K562 (cell line): ENCODE measurements around the gene PPP1R12B. TPM values are rescaled to one million over a fixed set of nuclear protein-coding genes. Genes with fewer than 3 reads are reported as not detected.

ENCODE experiments used
- ATAC-seq: fragments of 200-7000 bp; cut with Tn5 transposase; 3 replicates; pipeline ENCODE4 v1.9.1; 2020; ENCODE audit warnings: moderate library complexity
- BruUV-seq: library from RNA; stranded (reverse); fragments of 400-500 nt; replicated peaks from 2 replicates; lab custom pipeline; 2021; lab: Mats Ljungman, UMichigan
- CTCF ChIA-PET: fragments of 300-600 bp; formaldehyde crosslinking; extraction: SDS; loops from one replicate; lab custom pipeline; 2021; ENCODE audit warnings: low intra/inter-chr PET ratio; lab: Yijun Ruan, JAX
- POLR2A ChIA-PET: fragments of 300-600, 350-650 bp; sonication (Branson Sonifier 250); formaldehyde crosslinking; extraction: SDS; loops from one replicate; lab custom pipeline; 2021; ENCODE audit warnings: antibody characterized with exemption, inconsistent platforms; lab: Yijun Ruan, JAX
- DNase-seq, 4 experiments: peaks; one replicate each; pipeline versions ENCODE4 v3.0.0 to v3.0.0-alpha.2; 2011 to 2018; ENCODE audit warnings: low spot score in 3 of 4, mixed read lengths in 3 of 4; ENCODE audit errors: extremely low read depth in 1 of 4
- FAIRE-seq: peaks from 2 replicates; lab custom pipeline; 2011; peaks lifted over from hg19 to GRCh38; lab: Jason Lieb, UNC
- H2AFZ ChIP-seq: 2 replicates; pipeline ENCODE4 v1.6.0; 2011; ENCODE audit warnings: low read depth, low read length, control low read depth, inconsistent platforms
- H3K27ac ChIP-seq: fragments of 200-600 bp; 3 replicates; pipeline ENCODE4 v1.8.0; 2011; ENCODE audit warnings: low read depth, mild to moderate bottlenecking, control low read depth, inconsistent platforms, low read length, moderate library complexity, mixed read lengths; ENCODE audit errors: extremely low read depth
- H3K27me3 ChIP-seq, 2 experiments: fragments of 300-600 bp in 1 of 2; 2 replicates in 1 of 2; 3 replicates in 1 of 2; pipeline versions ENCODE4 v1.6.0 to v1.8.0; 2011; ENCODE audit warnings: inconsistent platforms in 2 of 2, low read length in 2 of 2, mild to moderate bottlenecking in 1 of 2, mixed read lengths in 1 of 2, moderate library complexity in 1 of 2; ENCODE audit not compliant: control insufficient read depth in 2 of 2, insufficient read depth in 2 of 2
- H3K36me3 ChIP-seq: fragments of 300-600 bp; 3 replicates; pipeline ENCODE4 v1.8.0; 2011; ENCODE audit warnings: mild to moderate bottlenecking, low read length, inconsistent platforms; ENCODE audit not compliant: control insufficient read depth, insufficient read depth
- H3K4me1 ChIP-seq, 2 experiments: fragments of 200-600 bp in 1 of 2; replicated peaks in 1 of 2; 2 replicates in 1 of 2; 3 replicates in 1 of 2; pipeline versions ENCODE4 v1.5.1 to v1.8.0; 2011; ENCODE audit warnings: inconsistent platforms in 2 of 2, low read length in 2 of 2, mild to moderate bottlenecking in 1 of 2, mixed read lengths in 1 of 2, moderate library complexity in 1 of 2; ENCODE audit not compliant: control insufficient read depth in 2 of 2, insufficient read depth in 2 of 2
- H3K4me2 ChIP-seq: 2 replicates; pipeline ENCODE4 v1.6.1; 2011; ENCODE audit warnings: low read length, control low read depth, inconsistent platforms, mixed read lengths; ENCODE audit not compliant: insufficient read depth
- H3K4me3 ChIP-seq: fragments of 200-600 bp; sonication (generic), shearing (Covaris generic); 2 replicates; pipeline ENCODE4 v1.5.1; 2016; ENCODE audit warnings: control low read depth, inconsistent platforms
- H3K79me2 ChIP-seq: fragments of 200-600 bp; 3 replicates; pipeline ENCODE4 v1.8.0; 2011; ENCODE audit warnings: low read length, inconsistent platforms; ENCODE audit not compliant: control insufficient read depth, insufficient read depth
- H3K9ac ChIP-seq, 2 experiments: 2 replicates each; pipeline versions ENCODE4 v1.6.0 to v1.6.1; 2011; ENCODE audit warnings: low read depth in 2 of 2, low read length in 2 of 2, control low read depth in 1 of 2, inconsistent platforms in 1 of 2, mild to moderate bottlenecking in 1 of 2, mixed read lengths in 1 of 2; ENCODE audit not compliant: insufficient read depth in 1 of 2
- H3K9me1 ChIP-seq: one replicate; pipeline ENCODE4 v1.6.0; 2011; ENCODE audit warnings: inconsistent platforms, mild to moderate bottlenecking, low read length, moderate library complexity; ENCODE audit not compliant: control insufficient read depth, insufficient read depth
- H3K9me3 ChIP-seq: replicated peaks from 2 replicates; pipeline ENCODE4 v1.5.1; 2011; ENCODE audit warnings: low read depth, low read length, inconsistent platforms; ENCODE audit not compliant: control insufficient read depth, insufficient read depth
- H4K20me1 ChIP-seq: replicated peaks from 2 replicates; pipeline ENCODE4 v1.6.1; 2011; ENCODE audit warnings: low read length, inconsistent platforms, mixed read lengths; ENCODE audit not compliant: control insufficient read depth, insufficient read depth
- ARID4B ChIP-seq: sonication (generic); formaldehyde crosslinking; IDR thresholded peaks from 2 replicates; pipeline ENCODE4 v1.8.0; 2022; ENCODE audit warnings: mild to moderate bottlenecking, missing genetic modification reagents
- CTBP1 ChIP-seq: fragments of 450-650 bp; IDR thresholded peaks from 2 replicates; pipeline ENCODE4 v1.6.1; 2016; ENCODE audit warnings: borderline replicate concordance
- E2F8 ChIP-seq: fragments of 450-650 bp; IDR thresholded peaks from 2 replicates; pipeline ENCODE4 v1.7.1; 2018; ENCODE audit warnings: mild to moderate bottlenecking, low read depth; ENCODE audit not compliant: partially characterized antibody
- HMG20A ChIP-seq: fragments of 450-650 bp; formaldehyde crosslinking; conservative IDR thresholded peaks from 2 replicates; pipeline ENCODE4 v1.4.0; 2020; ENCODE audit warnings: mild to moderate bottlenecking, mixed read lengths
- MLLT1 ChIP-seq, 2 experiments: fragments of 450-650 bp; IDR thresholded peaks; 2 replicates each; pipeline ENCODE4 v1.6.1; 2016
- SIX5 ChIP-seq, 2 experiments: IDR thresholded peaks; 2 replicates each; pipeline ENCODE4 v1.6.1; 2011; ENCODE audit warnings: low read length in 2 of 2, borderline replicate concordance in 1 of 2, low read depth in 1 of 2, mild to moderate bottlenecking in 1 of 2, moderate library complexity in 1 of 2; ENCODE audit not compliant: insufficient read depth in 1 of 2
- SLC30A9 ChIP-seq: fragments of 250-450 bp; sonication (Bioruptor Pico); IDR thresholded peaks from 2 replicates; pipeline ENCODE4 v1.8.0; 2022; ENCODE audit warnings: mild to moderate bottlenecking, moderate library complexity
- SRSF9 ChIP-seq: fragments of 200-400 bp; formaldehyde crosslinking; IDR thresholded peaks from 2 replicates; pipeline ENCODE4 v1.6.1; 2017; ENCODE audit warnings: low read depth, low read length, borderline replicate concordance
- TAF15 ChIP-seq: fragments of 200-400 bp; formaldehyde crosslinking; IDR thresholded peaks from 2 replicates; pipeline ENCODE4 v1.6.1; 2017; ENCODE audit warnings: mild to moderate bottlenecking, low read depth, low read length, moderate library complexity
- TOE1 ChIP-seq, 2 experiments: fragments of 450-650 bp in 1 of 2; sonication (generic) in 1 of 2; formaldehyde crosslinking in 1 of 2; IDR thresholded peaks; 2 replicates each; pipeline versions ENCODE4 v1.7.1 to v1.8.0; 2016 to 2022; ENCODE audit warnings: borderline replicate concordance in 2 of 2, mild to moderate bottlenecking in 2 of 2, antibody characterized with exemption in 1 of 2, inconsistent platforms in 1 of 2, low read depth in 1 of 2, missing genetic modification reagents in 1 of 2, moderate library complexity in 1 of 2
- XRCC5 ChIP-seq: fragments of 200-400 bp; formaldehyde crosslinking; IDR thresholded peaks from 2 replicates; pipeline ENCODE4 v1.6.1; 2017; ENCODE audit warnings: low read depth, mild to moderate bottlenecking, low read length
- ZNF24 ChIP-seq: fragments of 450-650 bp; IDR thresholded peaks from 2 replicates; pipeline ENCODE4 v1.6.1; 2016
- ZNF436 ChIP-seq: fragments of 250-450, 450-650 bp; sonication (Bioruptor Pico); formaldehyde crosslinking; IDR thresholded peaks from 2 replicates; pipeline ENCODE4 v1.7.0; 2020; ENCODE audit warnings: mild to moderate bottlenecking
- ZNF766 ChIP-seq: fragments of 200-800 bp; sonication (Bioruptor generic); conservative IDR thresholded peaks from 2 replicates; pipeline ENCODE4 v1.6.1; 2016; ENCODE audit warnings: missing genetic modification characterization, missing compliant biosample characterization
- WGBS: fragments of 100-300 bp; shearing (Covaris generic); methylation state at CpG from one replicate; pipeline ENCODE4 v1.1.6; 2016; ENCODE audit warnings: low coverage, mixed read lengths; ENCODE audit not compliant: insufficient coverage; ENCODE audit errors: missing lambda C conversion rate; 5-methylcytosine and 5-hydroxymethylcytosine counted together
- in situ Hi-C: fragments of 300-500 bp; cut with MboI; formaldehyde crosslinking; loops from 4 replicates; pipeline ENCODE4 v1.15.0; 2018; ENCODE audit warnings: inconsistent platforms, mixed read lengths
- intact Hi-C: fragments of 100-400 bp; cut with micrococcal nuclease; formaldehyde crosslinking; loops from 2 replicates; pipeline ENCODE4 v1.14.2; 2022
- polyA plus RNA-seq, 8 experiments: library from polyadenylated mRNA; depleted of rRNA in 4 of 8; stranded (reverse) in 5 of 8; unstranded in 3 of 8; fragments of >200 nt; fragmentation: Nextera tagmentation in 2 of 8; fragmentation: Illumina TruSeq in 1 of 8; extraction: Ambion mirVana in 2 of 8; extraction: Trizol in 1 of 8; gene quantifications; 2 replicates each; pipeline versions ENCODE4 v1.2.1 to v1.2.3, GENCODE V29; 2011 to 2014; ENCODE audit warnings: inconsistent platforms in 1 of 8, missing spikeins in 1 of 8
- total RNA-seq, 7 experiments: library from RNA; depleted of rRNA in 6 of 7; stranded (reverse); fragments of >200 nt in 6 of 7; fragmentation: Illumina TruSeq in 2 of 7; extraction: Trizol in 2 of 7; gene quantifications; 2 replicates each; pipeline versions ENCODE4 v1.2.1 to v1.2.3, GENCODE V29; 2011 to 2021; ENCODE audit warnings: low replicate concordance in 1 of 7

PPP1R12B gene
- total and polyA plus RNA-seq, 9 of the 15 experiments (the other 6 are each of a cell fraction or from before 2014, with no cell fraction given) = 0.73 to 16.9 (median 13.6) TPM

GRCh38 chr1:202568410-202568809 is 219.9 kb downstream of the PPP1R12B start:
- WGBS = 53% methylated on average over 2 of the region's 2 CpGs
- H2AFZ ChIP-seq = no peak overlapping the region
- peaks cover 42% of the 10 kb centered on the region; the same call in 2 of the 3 replicates for H3K36me3 ChIP-seq
- in situ Hi-C loops (loop anchor here (5.0 kb wide), 1 partner anchor 61 kb away; no protein-coding TSS in a partner anchor), intact Hi-C loops (no loop called here)
- ATAC-seq (no peak), DNase-seq (no peak), FAIRE-seq (no peak)
- H3K4me1 ChIP-seq = no peaks in the 10 kb centered on the region
- no peak overlapping the region for H3K27ac ChIP-seq
- no TSS peak for BruUV-seq
- H3K4me3 ChIP-seq = no peak overlapping the region
- ChIA-PET CTCF (no interaction called here), POLR2A (no interaction called here)
- no peaks in the 10 kb centered on the region for H3K9me1 ChIP-seq
- no peaks in the 10 kb centered on the region for H3K9me3 ChIP-seq
- TF ChIP-seq SIX5 (IDR thresholded peaks at IDR 0.05; ENCODE audit: borderline replicate concordance in 1 of 2, insufficient read depth in 1 of 2, low read depth in 1 of 2, low read length in 2 of 2) (no peak), SLC30A9 (CRISPR knock-in tag) (no peak), XRCC5 (no peak), MLLT1 (IDR thresholded peaks at IDR 0.05) (no peak), TAF15 (no peak), HMG20A (CRISPR knock-in tag) (no peak), ZNF24 (no peak), SRSF9 (no peak), ZNF436 (CRISPR knock-in tag) (no peak), ARID4B (CRISPR knock-in tag) (no peak), TOE1 (IDR thresholded peaks at IDR 0.05; ENCODE audit: borderline replicate concordance) (no peak), TOE1 (CRISPR knock-in tag; IDR thresholded peaks at IDR 0.05; ENCODE audit: borderline replicate concordance, low read depth) (no peak), ZNF766 (CRISPR knock-in tag) (no peak), E2F8 (no peak), CTBP1 (no peak)
- H3K27me3 ChIP-seq = no peaks in the 10 kb centered on the region
- H3K4me2 ChIP-seq = no peak overlapping the region
- H3K9ac ChIP-seq = no peak overlapping the region
- H3K79me2 ChIP-seq = no peaks in the 10 kb centered on the region
- H4K20me1 ChIP-seq = no peaks in the 10 kb centered on the region
